Dendritic cell treated with granulocyte-macrophage colony-stimulating factor and Interleukin-4, amounts not matched to agents 40 ng/mL and 50 ng/mL, for 4 days (primary cell): ENCODE measurements around the gene ATG3.

ENCODE experiments used
- H3K27ac Mint-ChIP-seq: one replicate; pipeline ENCODE4 v1.8.0; 2022; ENCODE audit warnings: mild to moderate bottlenecking, mixed read lengths
- H3K27me3 Mint-ChIP-seq: one replicate; pipeline ENCODE4 v1.8.0; 2022; ENCODE audit warnings: mild to moderate bottlenecking, mixed read lengths
- H3K36me3 Mint-ChIP-seq: one replicate; pipeline ENCODE4 v1.8.0; 2022; ENCODE audit warnings: low read depth, mixed read lengths
- H3K4me1 Mint-ChIP-seq: one replicate; pipeline ENCODE4 v1.8.0; 2022; ENCODE audit warnings: low read depth, mixed read lengths
- H3K4me3 Mint-ChIP-seq: one replicate; pipeline ENCODE4 v1.8.0; 2022; ENCODE audit warnings: mild to moderate bottlenecking, moderate library complexity, mixed read lengths
- H3K9me3 Mint-ChIP-seq: one replicate; pipeline ENCODE4 v1.8.0; 2022; ENCODE audit warnings: mixed read lengths
- intact Hi-C: fragments of 100-400 bp; cut with micrococcal nuclease; formaldehyde crosslinking; loops from one replicate; pipeline ENCODE4 v1.15.0; 2022

ATG3 gene

DNA sequence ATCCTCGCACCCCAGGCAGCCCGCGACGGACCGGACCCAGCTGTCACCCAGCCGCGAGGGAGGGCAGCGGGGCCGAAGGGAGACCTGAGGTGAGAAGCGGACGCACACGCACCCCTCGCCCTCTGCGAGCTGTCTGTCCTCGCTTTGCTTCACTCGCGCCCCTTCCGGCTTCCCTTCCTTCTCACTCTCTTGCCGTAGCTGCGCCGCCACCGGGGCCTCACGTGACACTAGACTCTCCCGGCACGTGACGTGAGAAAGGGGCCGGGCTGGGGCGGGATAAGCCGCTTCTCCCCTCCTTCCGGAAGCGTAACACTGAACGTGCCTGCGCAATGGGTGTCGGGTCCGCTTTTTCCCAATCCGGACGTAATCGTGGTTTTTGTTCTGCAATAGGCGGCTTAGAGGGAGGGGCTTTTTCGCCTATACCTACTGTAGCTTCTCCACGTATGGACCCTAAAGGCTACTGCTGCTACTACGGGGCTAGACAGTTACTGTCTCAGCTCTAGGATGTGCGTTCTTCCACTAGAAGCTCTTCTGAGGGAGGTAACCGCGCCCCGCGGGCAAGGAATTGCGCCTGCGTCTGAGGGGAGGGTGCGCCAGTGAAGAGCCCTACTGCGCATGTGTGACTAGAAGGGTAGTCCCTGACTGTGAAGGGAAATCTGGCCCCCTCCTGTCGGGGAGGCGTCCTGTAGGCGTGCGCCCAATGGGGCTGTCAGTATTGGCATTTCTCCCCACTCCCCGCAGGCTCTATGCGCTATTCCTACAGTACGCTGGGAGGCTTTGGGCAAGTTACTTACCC, at the start of gene ATG3, which contains the start of gene SLC35A5:
ATG3 (minus strand) TSS at position 229 of the 796 bp plus-strand sequence. CDS start 434 bp downstream, outside the sequence.
SLC35A5 (plus strand) TSS at position 312 of the 796 bp plus-strand sequence. CDS start 1,359 bp downstream, outside the sequence.
- no peaks in the 10 kb centered on the region for H3K27me3 Mint-ChIP-seq
- H3K4me1 Mint-ChIP-seq = peaks cover 19% of the 10 kb centered on the region
- no peaks in the 10 kb centered on the region for H3K9me3 Mint-ChIP-seq
- H3K27ac Mint-ChIP-seq = peak within 1 kb of the TSS; percentile 96
- H3K4me3 Mint-ChIP-seq = peak within 1 kb of the TSS; percentile 89
- intact Hi-C loops = loop anchor here (5.0 kb wide), 1 partner anchor 250 kb away; no protein-coding TSS in a partner anchor
- H3K36me3 Mint-ChIP-seq = peaks cover 65% of the 10 kb centered on the region

DNA sequence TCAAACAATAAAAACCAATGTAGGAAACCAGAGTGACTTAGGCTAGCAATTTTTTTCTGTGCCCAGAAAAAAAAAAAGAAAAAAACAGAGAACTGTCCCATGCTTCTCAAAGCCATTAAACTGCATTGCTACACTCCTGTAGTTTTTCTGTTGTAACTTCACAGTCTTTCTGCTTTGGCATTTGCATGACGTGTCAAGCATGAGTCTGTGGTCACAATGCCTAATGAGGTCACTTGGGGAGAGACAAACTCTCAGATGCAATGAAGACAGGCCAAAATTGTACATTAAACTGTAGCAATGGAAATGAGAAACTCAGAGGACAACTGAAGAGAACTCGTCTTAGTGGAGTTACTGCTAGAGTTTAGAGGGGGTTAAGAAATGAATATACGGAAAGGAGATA, 48.4 kb upstream of the ATG3 start:
- Mint-ChIP-seq H3K4me1 (no peaks in the 10 kb centered on the region), H3K36me3 (no peaks in the 10 kb centered on the region), H3K27ac (no peak overlapping the region), H3K9me3 (no peaks in the 10 kb centered on the region), H3K27me3 (peaks cover 2% of the 10 kb centered on the region), H3K4me3 (no peak overlapping the region)
- intact Hi-C loops = no loop called here

DNA sequence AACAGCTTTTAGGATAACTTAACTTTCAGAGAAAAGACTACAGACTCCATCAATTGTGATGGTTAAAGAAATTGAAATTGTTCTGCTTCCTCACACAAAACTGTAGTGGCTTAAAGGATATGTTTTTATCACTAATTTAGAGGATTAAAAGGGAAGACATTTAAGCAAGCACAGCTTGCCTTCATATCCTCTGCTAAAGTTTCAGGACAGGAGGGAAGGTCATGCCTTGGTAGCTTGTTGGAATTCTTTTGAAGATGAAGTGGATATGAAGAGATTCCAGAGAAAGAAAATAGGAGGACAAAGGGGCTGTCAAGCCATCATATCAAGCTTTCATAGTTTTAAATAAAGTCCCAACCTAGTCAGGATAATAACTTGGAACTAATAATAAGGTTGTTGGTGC, 46.1 kb upstream of the ATG3 start:
- Mint-ChIP-seq H3K36me3 (no peaks in the 10 kb centered on the region), H3K4me3 (no peak overlapping the region)

DNA sequence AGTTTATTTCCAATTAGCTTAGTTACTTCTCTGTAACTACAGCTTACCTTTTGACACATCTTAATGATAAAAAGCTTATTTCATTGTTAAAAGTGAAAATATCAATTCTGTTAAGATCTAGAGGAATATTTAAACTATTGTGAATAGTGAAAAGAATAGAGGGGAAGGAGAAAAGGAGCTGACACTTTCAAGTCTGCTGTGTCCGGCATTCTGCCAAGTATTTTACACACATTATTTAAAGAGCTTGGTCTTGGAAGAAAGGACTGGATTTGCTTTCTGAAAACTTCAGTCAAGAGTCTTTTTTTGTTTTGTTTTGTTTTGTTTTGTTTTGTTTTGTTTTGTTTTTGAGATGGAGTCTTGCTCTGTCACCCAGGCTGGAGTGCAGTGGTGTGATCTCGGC, 44.3 kb upstream of the ATG3 start:
- intact Hi-C loops = no loop called here
- Mint-ChIP-seq H3K27me3 (peaks cover 4% of the 10 kb centered on the region), H3K9me3 (no peaks in the 10 kb centered on the region), H3K27ac (no peak overlapping the region), H3K36me3 (no peaks in the 10 kb centered on the region), H3K4me1 (no peaks in the 10 kb centered on the region), H3K4me3 (no peak overlapping the region)

More for the DNA sequence above, 46.1 kb upstream of the ATG3 start:
- intact Hi-C loops = no loop called here
- H3K27ac Mint-ChIP-seq = no peak overlapping the region
- no peaks in the 10 kb centered on the region for H3K9me3 Mint-ChIP-seq
- H3K27me3 Mint-ChIP-seq = peaks cover 2% of the 10 kb centered on the region
- no peaks in the 10 kb centered on the region for H3K4me1 Mint-ChIP-seq

DNA sequence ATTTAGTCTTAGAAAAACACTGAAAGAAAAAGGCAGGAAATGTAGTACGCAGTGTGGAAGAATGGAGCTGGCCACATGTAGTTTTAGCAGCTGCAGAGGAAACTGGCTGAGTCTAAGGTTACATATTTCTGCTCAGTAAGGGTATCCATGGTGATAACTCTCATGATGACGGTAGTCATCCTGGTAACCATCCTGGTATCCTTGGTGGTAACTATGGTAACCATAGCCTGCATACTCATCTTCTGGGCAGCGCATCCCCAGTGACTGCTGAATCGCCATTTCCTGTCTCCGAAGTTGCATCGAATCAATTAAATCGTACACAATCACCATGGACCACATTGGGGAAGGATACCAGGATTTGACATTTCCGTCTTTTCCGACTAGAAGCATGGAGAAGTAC, 43.5 kb upstream of the ATG3 start:
- Mint-ChIP-seq H3K27ac (no peak overlapping the region), H3K4me3 (no peak overlapping the region), H3K36me3 (no peaks in the 10 kb centered on the region), H3K4me1 (no peaks in the 10 kb centered on the region), H3K27me3 (peaks cover 6% of the 10 kb centered on the region), H3K9me3 (no peaks in the 10 kb centered on the region)
- intact Hi-C loops = no loop called here

DNA sequence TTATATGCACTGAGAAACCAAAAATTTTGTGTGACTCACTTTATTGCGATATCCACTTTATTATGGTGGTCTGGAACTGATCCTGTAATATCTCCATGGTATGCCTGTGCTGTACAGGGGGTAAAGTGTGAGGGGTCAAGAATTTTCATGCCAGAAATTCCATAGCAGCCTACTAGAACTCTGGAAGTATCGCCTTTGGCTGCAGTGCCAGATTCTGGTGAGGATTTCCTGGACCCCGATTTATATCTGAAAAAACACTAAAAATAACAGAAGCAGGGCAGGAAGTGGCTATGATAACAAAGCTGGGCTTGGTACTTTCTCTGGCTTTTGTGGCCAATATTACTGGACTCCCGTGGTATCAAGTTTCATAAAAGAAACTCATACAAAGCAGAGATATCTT, 42.8 kb upstream of the ATG3 start:
- Mint-ChIP-seq H3K27me3 (peaks cover 6% of the 10 kb centered on the region), H3K4me1 (no peaks in the 10 kb centered on the region), H3K27ac (no peak overlapping the region), H3K4me3 (no peak overlapping the region), H3K9me3 (no peaks in the 10 kb centered on the region), H3K36me3 (no peaks in the 10 kb centered on the region)
- intact Hi-C loops = no loop called here

DNA sequence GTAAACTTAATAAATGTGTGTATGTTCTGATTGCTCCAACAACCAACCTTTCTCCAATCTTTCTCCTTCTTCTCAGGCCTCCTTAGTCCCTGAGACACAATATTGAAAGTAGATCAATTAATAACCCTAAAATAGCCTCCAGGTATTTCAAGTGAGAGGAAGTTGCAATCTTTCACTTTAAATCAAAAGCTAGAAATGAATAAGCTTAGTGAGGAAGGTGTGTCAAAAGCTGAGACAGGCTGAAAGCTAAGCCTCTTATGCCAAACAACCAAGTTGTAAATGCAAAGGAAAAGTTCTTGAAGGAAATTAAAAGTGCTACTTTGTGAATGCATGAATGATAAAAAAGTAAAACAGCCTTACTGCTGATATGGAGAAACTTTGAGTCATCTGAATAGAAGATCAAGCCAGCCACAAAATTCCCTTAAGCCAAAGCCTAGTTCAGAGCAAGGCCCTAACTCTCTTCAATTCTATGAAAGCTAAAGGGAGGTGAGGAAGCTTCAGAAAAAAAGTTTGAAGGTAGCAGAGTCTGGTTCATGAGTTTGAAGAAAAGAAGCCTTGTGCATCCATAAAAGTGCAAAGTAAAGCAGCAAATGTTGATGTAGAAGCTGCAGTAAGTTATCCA, 40.6 kb upstream of the ATG3 start:
- no peak overlapping the region for H3K4me3 Mint-ChIP-seq
- no peaks in the 10 kb centered on the region for H3K4me1 Mint-ChIP-seq
- intact Hi-C loops = no loop called here
- H3K27me3 Mint-ChIP-seq = peaks cover 7% of the 10 kb centered on the region
- no peaks in the 10 kb centered on the region for H3K9me3 Mint-ChIP-seq
- peaks cover 4% of the 10 kb centered on the region for H3K36me3 Mint-ChIP-seq
- no peak overlapping the region for H3K27ac Mint-ChIP-seq

DNA sequence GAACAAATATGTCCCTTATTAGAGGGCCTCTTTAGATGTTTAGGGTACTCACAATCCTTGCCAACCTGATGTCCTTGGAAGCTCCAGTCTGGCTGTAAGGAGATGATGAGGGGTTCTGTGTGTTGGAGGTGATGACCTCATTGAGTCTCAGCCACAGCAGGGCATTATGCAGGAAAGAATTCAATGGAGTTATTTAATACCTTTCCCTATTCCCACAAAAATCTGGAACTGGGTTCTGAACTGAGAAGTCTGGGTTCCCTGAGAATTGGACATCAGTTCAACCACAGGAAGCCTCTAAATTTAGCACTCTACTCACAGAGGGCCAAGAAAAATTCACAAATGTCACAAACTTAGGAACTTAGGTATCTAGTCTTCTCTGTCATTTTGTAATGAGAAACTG, 37.0 kb upstream of the ATG3 start:
- Mint-ChIP-seq H3K4me3 (no peak overlapping the region), H3K9me3 (no peaks in the 10 kb centered on the region), H3K36me3 (peaks cover 17% of the 10 kb centered on the region), H3K27me3 (peaks cover 6% of the 10 kb centered on the region), H3K4me1 (no peaks in the 10 kb centered on the region), H3K27ac (no peak overlapping the region)
- intact Hi-C loops = no loop called here

DNA sequence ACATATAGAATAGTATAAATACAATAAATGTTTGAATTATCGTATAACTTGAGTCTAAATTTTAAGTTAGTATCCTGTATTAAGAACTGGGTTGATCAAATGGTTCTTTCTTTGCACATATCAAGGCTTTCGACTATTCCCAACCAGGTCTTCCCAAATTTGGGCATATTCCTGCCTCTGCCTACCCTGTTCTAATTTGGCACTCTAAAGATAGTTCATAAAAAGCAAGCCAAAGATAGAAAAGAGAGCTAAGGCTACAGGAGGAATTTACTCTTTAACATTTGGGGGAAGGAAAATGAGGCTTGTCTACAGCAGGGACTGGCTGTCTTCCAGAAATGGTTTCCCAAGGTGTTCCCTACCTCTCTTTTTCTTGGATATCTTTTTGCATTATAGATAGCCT, 36.2 kb upstream of the ATG3 start:
- intact Hi-C loops = no loop called here
- peaks cover 6% of the 10 kb centered on the region for H3K27me3 Mint-ChIP-seq
- H3K4me1 Mint-ChIP-seq = no peaks in the 10 kb centered on the region
- H3K27ac Mint-ChIP-seq = no peak overlapping the region
- peaks cover 21% of the 10 kb centered on the region for H3K36me3 Mint-ChIP-seq
- peaks cover 4% of the 10 kb centered on the region for H3K9me3 Mint-ChIP-seq
- H3K4me3 Mint-ChIP-seq = no peak overlapping the region

DNA sequence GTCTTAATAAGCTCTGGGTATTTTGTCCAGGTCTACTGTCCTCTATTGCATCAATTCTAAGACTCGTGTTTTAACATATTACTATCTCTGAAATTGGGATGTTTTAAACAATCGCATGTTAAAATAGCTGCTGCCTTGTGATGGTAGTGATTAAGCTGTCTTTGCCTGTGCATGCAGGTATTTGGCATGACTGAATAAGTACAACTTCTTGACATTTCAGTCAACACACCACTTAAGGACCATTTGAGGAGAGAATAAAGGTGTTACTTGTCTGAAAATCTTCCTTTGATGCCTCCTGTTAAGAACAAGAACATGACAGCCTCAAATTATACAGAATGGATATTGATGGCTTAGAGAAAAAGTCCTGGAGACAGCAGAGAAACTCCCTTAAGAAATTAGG, 33.1 kb upstream of the ATG3 start:
- Mint-ChIP-seq H3K4me3 (no peak overlapping the region), H3K9me3 (peaks cover 10% of the 10 kb centered on the region), H3K36me3 (peaks cover 50% of the 10 kb centered on the region), H3K27ac (no peak overlapping the region), H3K4me1 (peaks cover 10% of the 10 kb centered on the region), H3K27me3 (peaks cover 2% of the 10 kb centered on the region)
- intact Hi-C loops = no loop called here

DNA sequence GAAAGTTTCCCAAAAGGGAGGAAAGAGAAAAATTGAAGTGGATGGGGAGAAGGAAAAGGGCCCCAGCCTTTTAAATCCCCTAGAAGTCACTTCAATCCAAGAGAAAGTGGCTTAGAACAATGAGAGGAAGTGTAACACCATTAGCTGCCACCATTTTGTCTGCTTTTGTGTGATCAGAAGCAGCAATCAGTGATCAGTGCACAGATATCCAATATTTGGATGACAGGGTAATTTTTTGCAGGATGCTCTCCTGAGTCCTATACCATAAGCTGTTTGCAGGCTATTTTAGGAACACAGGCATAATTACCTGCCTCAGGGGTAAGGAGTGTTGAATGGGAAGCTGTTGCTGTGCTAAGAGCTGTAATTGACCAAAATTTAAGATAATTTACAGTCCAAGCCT, 31.5 kb upstream of the ATG3 start:
- H3K36me3 Mint-ChIP-seq = peaks cover 65% of the 10 kb centered on the region
- no peak overlapping the region for H3K4me3 Mint-ChIP-seq
- no peak overlapping the region for H3K27ac Mint-ChIP-seq

DNA sequence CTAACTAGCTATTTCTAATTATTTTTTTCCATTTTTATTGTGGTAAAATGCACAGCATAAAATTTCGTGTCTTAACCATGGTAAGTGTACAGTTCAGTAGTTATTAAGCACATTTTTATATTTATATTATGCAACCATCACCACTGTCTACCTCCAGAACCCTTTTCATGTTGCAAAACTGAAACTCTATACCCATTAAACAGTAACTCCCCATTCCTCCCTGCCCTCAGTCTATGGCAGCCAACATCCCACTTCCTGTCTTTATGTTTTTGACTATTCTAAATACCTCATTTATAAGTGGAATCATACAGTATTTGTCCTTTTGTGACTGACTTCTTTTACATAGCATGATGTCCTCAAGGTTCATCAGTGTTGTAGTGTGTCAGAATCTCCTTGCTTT, 25.6 kb upstream of the ATG3 start:
- H3K9me3 Mint-ChIP-seq = peaks cover under 1% of the 10 kb centered on the region
- H3K27me3 Mint-ChIP-seq = no peaks in the 10 kb centered on the region
- H3K4me3 Mint-ChIP-seq = no peak overlapping the region
- H3K27ac Mint-ChIP-seq = no peak overlapping the region
- H3K4me1 Mint-ChIP-seq = peaks cover 4% of the 10 kb centered on the region
- peaks cover 77% of the 10 kb centered on the region for H3K36me3 Mint-ChIP-seq
- intact Hi-C loops = loop anchor here (10.0 kb wide), 2 partner anchors 47 to 117 kb away; no protein-coding TSS in a partner anchor

More for the DNA sequence above, 31.5 kb upstream of the ATG3 start:
- intact Hi-C loops = no loop called here
- Mint-ChIP-seq H3K4me1 (peaks cover 10% of the 10 kb centered on the region), H3K27me3 (no peaks in the 10 kb centered on the region), H3K9me3 (peaks cover 10% of the 10 kb centered on the region)

DNA sequence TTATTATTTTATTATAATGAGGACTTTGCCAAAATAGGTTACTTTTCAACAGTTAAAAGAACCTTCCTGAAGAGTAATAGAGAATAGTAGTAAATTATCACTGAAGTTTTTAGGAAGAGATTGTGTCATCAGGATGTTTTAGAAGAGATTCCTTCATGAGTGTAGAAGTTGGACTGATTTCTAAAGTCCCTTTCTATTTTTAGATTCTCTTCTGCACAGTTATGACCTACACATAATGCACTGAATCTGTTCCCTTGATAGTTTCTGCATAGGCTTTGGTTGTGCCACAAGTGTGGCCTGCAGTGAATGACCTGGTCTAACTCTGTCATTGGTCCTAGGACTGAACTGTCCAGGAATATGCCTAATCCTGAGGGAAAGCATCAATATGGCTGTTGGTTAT, 24.0 kb upstream of the ATG3 start:
- Mint-ChIP-seq H3K27ac (no peak overlapping the region), H3K4me3 (no peak overlapping the region), H3K4me1 (no peaks in the 10 kb centered on the region), H3K9me3 (no peaks in the 10 kb centered on the region), H3K36me3 (peaks cover 74% of the 10 kb centered on the region), H3K27me3 (no peaks in the 10 kb centered on the region)
- intact Hi-C loops = loop anchor here (10.0 kb wide), 2 partner anchors 49 to 119 kb away; no protein-coding TSS in a partner anchor

DNA sequence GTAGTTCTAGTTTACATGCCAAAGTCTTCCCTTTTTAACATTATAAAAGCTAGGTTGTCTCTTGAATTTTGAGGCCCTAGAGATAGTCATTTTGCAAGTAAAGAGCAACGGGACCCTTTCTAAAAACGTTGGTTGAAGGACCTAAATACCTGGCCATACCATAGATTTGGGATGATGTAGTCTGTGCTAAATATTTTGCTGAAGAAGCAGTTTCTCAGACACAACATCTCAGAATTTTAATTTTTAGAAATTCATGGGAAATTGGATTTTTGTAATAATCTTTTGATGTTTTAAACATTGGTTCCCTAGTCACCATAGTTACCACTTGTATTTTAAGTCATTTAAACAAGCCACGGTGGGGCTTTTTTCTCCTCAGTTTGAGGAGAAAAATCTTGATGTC, 21.3 kb upstream of the ATG3 start:
- Mint-ChIP-seq H3K27ac (no peak overlapping the region), H3K27me3 (no peaks in the 10 kb centered on the region), H3K36me3 (peaks cover 56% of the 10 kb centered on the region), H3K9me3 (no peaks in the 10 kb centered on the region), H3K4me3 (no peak overlapping the region), H3K4me1 (peaks cover 14% of the 10 kb centered on the region)
- intact Hi-C loops = loop anchor here (10.0 kb wide), 2 partner anchors 52 to 122 kb away; no protein-coding TSS in a partner anchor
